GM12801 (cell line): Measurements from ENCODE around the gene ATN1.
A peak's percentile ranks its signal among the peaks of the same experiment; 100 is the strongest.

Experiments
- CTCF ChIP-seq: IDR thresholded peaks from one replicate; pipeline ENCODE4 v1.5.1; 2011; ENCODE audit warnings: control low read depth; ENCODE audit not compliant: insufficient read length; ENCODE audit errors: extremely low read depth

Gene ATN1

GRCh38 chr12:6939191-6939540, 11.4 kb downstream of the ATN1 start:
- TF ChIP-seq CTCF, result no peak

- TF ChIP-seq CTCF, result no peak
These were observed 13.5 kb downstream of the ATN1 start for GRCh38 chr12:6941267-6941666.

GRCh38 chr12:6941782-6942181, 14.0 kb downstream of the ATN1 start:
- TF ChIP-seq CTCF, result no peak

- no peak for TF ChIP-seq CTCF
These were observed 14.5 kb downstream of the ATN1 start for GRCh38 chr12:6942331-6942665.

- TF ChIP-seq CTCF, result no peak
These were observed 15.6 kb downstream of the ATN1 start for GRCh38 chr12:6943389-6943721.

GRCh38 chr12:6943722-6944380, 16.1 kb downstream of the ATN1 start, which contains the start of the genes C12orf57 and RNU7-1:
Gene C12orf57 (plus strand): TSS chr12:6944022. CDS start chr12:6944122, 100 bp downstream.
Gene RNU7-1 (plus strand): TSS chr12:6943816.
- TF ChIP-seq CTCF, result no peak

- peak; percentile 81 for TF ChIP-seq CTCF
These were observed 16.8 kb downstream of the ATN1 start for GRCh38 chr12:6944381-6945186.
